SIG-M5 treated with dmso at 0.1 percent for 504 hours (cell line): Measurements from ENCODE around the gene CENPT.
"Not testable (repeated sequence)": the region's sequence is repeated elsewhere in the genome, so short reads cannot be mapped to it uniquely, and the experiment has no call there.

Source experiments
- DNase-seq: peaks from one replicate; lab custom pipeline; 2025; ENCODE audit not compliant: unreplicated experiment; lab: John Stamatoyannopoulos, UW

The CENPT gene

GRCh38 chr16:67846320-67847063, 1.0 kb downstream of the CENPT start, which contains the start of gene NUTF2:
TSS of gene NUTF2 (plus strand) at chr16:67846933. CDS start at chr16:67865131, 18,198 bp downstream.
- peak; percentile 92 for DNase-seq

- no peak for DNase-seq
Measured at GRCh38 chr16:67846063-67846319, 1.5 kb downstream of the CENPT start.

GRCh38 chr16:67845291-67846062, 2.0 kb downstream of the CENPT start:
- peak; percentile 16 for DNase-seq

GRCh38 chr16:67844497-67844896, 3.0 kb downstream of the CENPT start:
- DNase-seq = no peak

DNA sequence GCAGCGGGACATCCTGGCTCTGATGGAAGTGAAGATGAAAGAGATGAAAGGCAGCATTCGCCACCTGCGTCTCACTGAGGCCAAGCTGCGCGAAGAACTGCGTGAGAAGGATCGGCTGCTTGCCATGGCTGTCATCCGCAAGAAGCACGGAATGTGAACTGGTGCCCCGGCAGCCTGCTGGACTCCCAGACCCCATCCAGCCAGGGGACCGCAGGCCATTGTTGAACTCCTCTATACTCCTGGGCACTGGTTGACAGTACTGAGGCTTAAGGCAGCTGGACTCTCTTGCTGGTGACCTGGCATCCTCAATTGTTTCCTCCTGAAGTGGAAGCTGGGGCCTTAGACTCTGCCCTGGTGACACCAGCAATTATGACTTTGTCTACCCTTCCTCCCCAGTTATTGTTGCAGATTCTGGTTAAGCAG, 4.1 kb downstream of the CENPT start:
- no peak for DNase-seq

GRCh38 chr16:67842509-67843342, 4.8 kb downstream of the CENPT start:
- peak; percentile 59 for DNase-seq

GRCh38 chr16:67841816-67842508, 5.5 kb downstream of the CENPT start, which contains the start of gene THAP11:
TSS of gene THAP11 (plus strand) at chr16:67842320. CDS start at chr16:67842555, 235 bp downstream.
- peak; percentile 97 for DNase-seq

- DNase-seq = no peak
Measured at GRCh38 chr16:67841198-67841815, 6.2 kb downstream of the CENPT start.

DNA sequence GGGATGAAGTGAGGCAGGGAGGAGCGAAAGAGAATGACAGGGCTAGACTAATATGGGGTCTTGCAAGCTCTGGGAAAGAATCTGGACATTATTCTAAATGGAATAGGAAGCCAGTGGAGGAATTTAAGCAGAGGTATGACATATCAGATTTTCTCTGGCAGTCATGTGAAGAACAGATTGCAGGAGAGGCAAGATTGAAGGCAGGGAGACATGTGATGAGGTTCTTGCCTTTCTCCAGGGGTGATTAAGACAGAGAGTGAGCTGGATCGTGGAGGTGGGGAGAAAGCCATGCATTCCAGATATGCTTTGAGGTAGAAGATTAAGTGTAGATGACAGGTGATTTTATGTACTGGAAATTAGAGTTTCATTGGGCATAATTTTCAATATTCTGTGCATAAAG, 9.7 kb downstream of the CENPT start:
- no peak for DNase-seq

DNA sequence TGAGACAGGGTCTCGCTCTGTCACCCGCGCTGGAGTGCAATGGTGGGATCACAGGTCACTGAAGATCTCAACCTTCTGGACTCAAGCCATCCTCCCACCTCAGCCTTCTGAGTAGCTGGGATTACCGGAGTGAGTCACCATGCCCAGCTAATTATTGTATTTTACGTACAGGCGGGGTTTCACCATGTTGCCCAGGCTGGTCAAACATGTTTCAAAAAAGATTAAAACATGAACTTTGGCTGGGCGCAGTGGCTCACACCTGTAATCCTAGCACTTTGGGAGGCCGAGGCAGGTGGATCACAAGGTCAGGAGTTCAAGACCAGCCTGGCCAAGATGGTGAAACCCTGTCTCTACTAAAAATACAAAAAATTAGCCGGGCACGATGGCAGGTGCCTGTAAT, 10.3 kb downstream of the CENPT start:
- not testable (repeated sequence) for DNase-seq

- no peak for DNase-seq
Measured at GRCh38 chr16:67834242-67834614, 13.3 kb downstream of the CENPT start.

- peak; percentile 89 for DNase-seq
Measured at GRCh38 chr16:67833415-67834241, 13.9 kb downstream of the CENPT start.

DNA sequence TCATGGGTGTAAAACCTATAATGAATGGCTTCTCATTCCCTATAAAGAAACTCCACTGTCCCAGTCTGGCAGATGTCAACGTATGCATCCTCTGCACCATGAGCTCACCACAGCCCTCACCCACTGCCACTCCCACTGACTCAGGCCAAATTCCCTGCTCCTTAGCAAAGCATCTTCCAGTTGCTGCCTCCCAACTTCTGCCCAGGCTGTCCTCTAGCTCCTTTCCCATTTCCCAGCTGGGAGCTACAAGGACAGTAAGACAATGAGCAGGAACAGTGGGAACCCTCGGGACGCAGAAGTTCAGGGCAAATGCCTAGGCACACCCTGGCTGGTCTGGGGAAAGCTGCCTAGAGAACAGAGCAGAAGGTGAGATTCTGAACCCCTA, 14.5 kb downstream of the CENPT start:
- DNase-seq = no peak

DNA sequence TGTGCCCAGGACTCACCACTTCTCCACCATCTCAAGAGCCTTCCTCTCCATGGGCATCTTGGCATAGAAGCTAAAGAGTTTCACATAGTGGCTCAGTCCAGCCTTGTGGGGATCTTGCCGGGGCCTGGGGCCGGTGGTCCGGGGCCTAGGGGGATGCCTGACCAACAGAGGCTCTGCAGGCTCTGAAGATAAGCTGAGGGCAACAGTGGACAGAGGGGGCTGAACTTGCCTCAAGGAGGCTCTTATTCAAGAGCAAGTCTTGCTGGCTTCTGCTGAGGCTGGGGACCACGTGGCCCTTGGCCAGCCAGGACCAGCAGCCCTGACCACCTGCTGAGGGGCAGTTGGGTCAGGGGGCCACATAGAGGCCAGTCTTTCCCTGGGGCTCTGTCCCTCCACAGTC, 18.8 kb downstream of the CENPT start:
- DNase-seq = no peak

- no peak for DNase-seq
Measured at GRCh38 chr16:67825906-67826305, 21.6 kb downstream of the CENPT start.

DNA sequence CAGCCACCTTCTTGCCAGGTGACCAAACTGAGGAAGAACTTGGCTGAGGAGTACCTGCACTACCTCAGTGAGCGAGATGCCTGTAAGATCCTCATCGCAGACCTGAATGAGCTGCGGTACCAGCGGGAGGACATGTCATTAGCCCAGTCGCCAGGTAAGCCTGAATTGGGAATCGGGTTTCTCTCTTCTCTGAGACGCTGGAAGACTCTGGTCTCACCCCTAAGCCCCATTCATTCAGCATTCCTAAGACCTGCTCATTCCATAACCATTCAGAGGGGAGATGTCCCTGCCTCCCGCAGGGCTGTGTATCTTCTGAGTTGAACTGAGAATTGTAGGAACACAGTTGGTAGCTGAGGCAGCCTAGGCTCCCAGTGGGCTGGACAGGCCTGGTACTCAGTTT, 22.4 kb downstream of the CENPT start:
- no peak for DNase-seq

DNA sequence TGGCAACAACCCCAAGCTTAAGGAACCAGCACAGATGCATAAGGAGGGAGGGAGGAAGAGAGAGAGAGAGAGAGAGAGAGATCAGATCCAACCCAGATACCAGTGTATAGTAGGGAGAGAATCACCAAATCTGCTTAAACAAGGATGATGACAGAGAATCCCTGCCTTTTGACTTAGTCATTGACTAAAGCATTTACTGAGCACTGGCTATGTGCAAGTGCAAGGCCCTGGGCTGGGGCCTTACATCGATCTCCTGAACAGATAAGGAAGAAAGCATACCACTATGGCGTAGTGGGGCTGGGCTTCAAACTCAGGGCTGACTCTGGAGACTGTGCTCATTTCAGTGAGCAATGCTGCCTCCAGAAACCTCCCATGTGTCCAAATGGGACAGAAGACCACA, 25.0 kb downstream of the CENPT start:
- no peak for DNase-seq

GRCh38 chr16:67820608-67821259, 26.8 kb downstream of the CENPT start:
- DNase-seq = no peak

DNA sequence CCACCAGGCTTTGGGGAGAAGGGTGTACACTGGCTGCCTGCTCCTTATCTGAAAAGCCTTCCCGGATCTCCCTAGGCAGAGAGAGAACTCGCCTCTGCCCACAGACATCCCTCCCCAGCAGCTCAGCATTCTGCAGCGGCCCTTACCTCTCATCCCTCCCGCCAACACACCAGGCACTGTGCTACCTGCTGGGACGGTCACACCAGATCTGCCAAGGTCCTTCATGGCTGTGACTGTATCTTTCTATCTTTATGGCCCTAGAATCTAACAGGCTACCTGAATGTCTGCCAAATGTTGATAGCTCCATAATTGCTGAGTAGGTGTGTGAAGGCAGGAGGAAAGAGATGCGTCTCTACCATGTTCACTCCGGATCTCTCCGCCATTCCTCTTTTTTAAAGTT, 32.9 kb downstream of the CENPT start:
- no peak for DNase-seq
